Brain microvascular endothelial cell (primary cell): ENCODE data around the gene CRYBA1.

Source experiments
- DNase-seq: peaks from one replicate; pipeline ENCODE4 v3.0.0-alpha.2; 2020
- H3K27ac ChIP-seq: fragments of 250-450 bp; sonication (Bioruptor Pico); 2 replicates; pipeline ENCODE4 v1.5.1; 2020; ENCODE audit warnings: mild to moderate bottlenecking, moderate library complexity
- H3K27me3 ChIP-seq: fragments of 250-450 bp; sonication (Bioruptor Pico); replicated peaks from 2 replicates; pipeline ENCODE4 v1.5.1; 2020; ENCODE audit warnings: mild to moderate bottlenecking
- H3K36me3 ChIP-seq: fragments of 250-450 bp; sonication (Bioruptor Pico); replicated peaks from 2 replicates; pipeline ENCODE4 v1.5.1; 2020; ENCODE audit warnings: mild to moderate bottlenecking
- H3K4me3 ChIP-seq: 2 replicates; pipeline ENCODE4 v1.5.1; 2011; ENCODE audit warnings: low read depth, mild to moderate bottlenecking, control low read depth, low read length, moderate library complexity
- CTCF ChIP-seq: IDR thresholded peaks from 2 replicates; pipeline ENCODE4 v1.5.1; 2011; ENCODE audit warnings: low read depth, mild to moderate bottlenecking, moderate library complexity, low read length, control low read depth, inconsistent platforms; ENCODE audit errors: missing control alignments
- in situ Hi-C: cut with HindIII; loops from 2 replicates; pipeline ENCODE4 v1.10.0; 2017; ENCODE audit warnings: low sequenced_read_pairs, low pct_ligation_motif_present

Gene CRYBA1

GRCh38 chr17:29210879-29211278, 35.8 kb upstream of the CRYBA1 start:
- Histone ChIP-seq H3K36me3 (no peaks in the 10 kb centered on the region), H3K27ac (no peak overlapping the region), H3K4me3 (no peak overlapping the region), H3K27me3 (no peaks in the 10 kb centered on the region)
- no peak for TF ChIP-seq CTCF
- no peak for DNase-seq
- in situ Hi-C loops, result no loop called here

- no peak for TF ChIP-seq CTCF
- Histone ChIP-seq H3K27me3 (no peaks in the 10 kb centered on the region), H3K4me3 (no peak overlapping the region), H3K36me3 (no peaks in the 10 kb centered on the region), H3K27ac (no peak overlapping the region)
- in situ Hi-C loops, result no loop called here
- no peak for DNase-seq
Observed at GRCh38 chr17:29212094-29212631, 34.5 kb upstream of the CRYBA1 start.

- no peak for TF ChIP-seq CTCF
- in situ Hi-C loops, result no loop called here
- no peaks in the 10 kb centered on the region for H3K36me3 ChIP-seq
- DNase-seq, result no peak
- H3K27ac ChIP-seq, result no peak overlapping the region
- no peak overlapping the region for H3K4me3 ChIP-seq
- no peaks in the 10 kb centered on the region for H3K27me3 ChIP-seq
Observed at GRCh38 chr17:29212681-29213121, 34.0 kb upstream of the CRYBA1 start.

- DNase-seq, result no peak
- H3K36me3 ChIP-seq, result no peaks in the 10 kb centered on the region
- TF ChIP-seq CTCF, result no peak
- no peak overlapping the region for H3K4me3 ChIP-seq
- in situ Hi-C loops, result no loop called here
- H3K27ac ChIP-seq, result no peak overlapping the region
- no peaks in the 10 kb centered on the region for H3K27me3 ChIP-seq
Observed at GRCh38 chr17:29214215-29215146, 32.2 kb upstream of the CRYBA1 start.

GRCh38 chr17:29215174-29215573, 31.5 kb upstream of the CRYBA1 start:
- Histone ChIP-seq H3K27ac (no peak overlapping the region), H3K4me3 (no peak overlapping the region), H3K36me3 (no peaks in the 10 kb centered on the region), H3K27me3 (no peaks in the 10 kb centered on the region)
- no peak for TF ChIP-seq CTCF
- DNase-seq, result no peak
- in situ Hi-C loops, result no loop called here

- H3K36me3 ChIP-seq, result no peaks in the 10 kb centered on the region
- peak; percentile 24 for DNase-seq
- H3K4me3 ChIP-seq, result no peak overlapping the region
- no peak overlapping the region for H3K27ac ChIP-seq
- in situ Hi-C loops, result no loop called here
- no peaks in the 10 kb centered on the region for H3K27me3 ChIP-seq
- TF ChIP-seq CTCF, result no peak
Observed at GRCh38 chr17:29215717-29216116, 30.9 kb upstream of the CRYBA1 start.
